SH-SY5Y (cell line): ENCODE measurements around the gene MED9.

ENCODE experiments used
- GATA2 ChIP-seq: IDR thresholded peaks from 2 replicates; pipeline ENCODE4 v1.6.1; 2011; ENCODE audit warnings: mild to moderate bottlenecking, low read depth, low read length
- GATA3 ChIP-seq: IDR thresholded peaks from 2 replicates; pipeline ENCODE4 v1.6.1; 2011; ENCODE audit warnings: low read depth, mild to moderate bottlenecking, low read length, moderate library complexity

DNA sequence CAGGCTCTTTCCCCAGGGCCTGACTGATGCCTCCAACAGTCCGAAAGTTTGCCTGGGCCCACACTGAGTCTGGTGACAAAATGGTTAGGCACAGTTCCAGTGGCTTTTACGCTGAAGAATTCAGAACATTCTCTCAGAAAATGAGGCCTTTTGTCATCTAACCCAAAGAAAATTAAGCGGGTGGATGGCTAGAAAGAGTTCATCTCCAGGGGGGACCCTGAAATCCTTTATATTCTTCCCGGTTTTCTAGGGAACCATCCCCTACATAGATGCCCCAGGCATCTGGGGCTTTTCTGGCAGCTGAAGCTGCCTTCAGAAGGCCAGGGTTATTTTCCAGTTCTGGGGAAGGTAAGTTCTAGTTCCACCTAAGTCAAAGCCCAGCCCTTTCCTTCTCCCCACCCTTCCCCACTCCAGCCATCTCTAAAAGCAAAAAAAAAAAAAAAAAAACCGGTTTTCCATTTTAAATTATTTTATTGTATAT, 17.2 kb downstream of the MED9 start:
- TF ChIP-seq GATA3 = no peak
- TF ChIP-seq GATA2 = no peak
